B cell (primary cell): ENCODE data around the gene THSD4. TPM values are rescaled to one million over a fixed set of nuclear protein-coding genes. Genes with fewer than 3 reads are reported as not detected.

Experiments used
- ATAC-seq: fragments of 200-7000 bp; cut with Tn5 transposase; one replicate; pipeline ENCODE4 v1.10.0; 2021; ENCODE audit warnings: low read depth, mild to moderate bottlenecking, moderate number of reproducible peaks, moderate library complexity
- CTCF ChIA-PET: fragments of 350-600 bp; sonication (Branson Sonifier 250); formaldehyde crosslinking; loops from one replicate; lab custom pipeline; 2021; ENCODE audit warnings: antibody characterized with exemption, inconsistent platforms; lab: Charles Lee
- POLR2A ChIA-PET: fragments of 350-600 bp; sonication (Branson Sonifier 250); formaldehyde crosslinking; loops from one replicate; lab custom pipeline; 2021; ENCODE audit warnings: antibody characterized with exemption; lab: Charles Lee
- DNase-seq: peaks from one replicate; pipeline ENCODE4 v3.0.0; 2013
- H2AFZ ChIP-seq: 2 replicates; pipeline ENCODE4 v1.6.1; 2012; ENCODE audit warnings: mild to moderate bottlenecking, low read depth, low read length; ENCODE audit not compliant: insufficient read depth, poor library complexity, severe bottlenecking
- H3K27ac ChIP-seq, 2 donors: 1 replicate in 1 of 2; 2 replicates in 1 of 2; pipeline ENCODE4 v1.5.1; 2012 to 2013; ENCODE audit warnings: low read length in 2 of 2, mild to moderate bottlenecking in 2 of 2, moderate library complexity in 1 of 2
- H3K27me3 ChIP-seq, 4 experiments: fragments of 200-600 bp in 1 of 4; sonication (generic) in 1 of 4; replicated peaks in 1 of 4; 1 replicate in 2 of 4; 2 replicates in 2 of 4; pipeline versions ENCODE4 v1.6.1 to v1.7.0; 2013 to 2016; ENCODE audit warnings: low read length in 3 of 4, mild to moderate bottlenecking in 2 of 4, mixed read lengths in 1 of 4, moderate library complexity in 1 of 4; ENCODE audit not compliant: insufficient read depth in 4 of 4, control insufficient read depth in 3 of 4; ENCODE audit errors: control extremely low read depth in 1 of 4
- H3K36me3 ChIP-seq, 2 experiments: replicated peaks in 1 of 2; 1 replicate in 1 of 2; 2 replicates in 1 of 2; pipeline versions ENCODE4 v1.6.1 to v1.7.1; 2013; ENCODE audit warnings: low read length in 1 of 2; ENCODE audit not compliant: insufficient read depth in 2 of 2, control insufficient read depth in 1 of 2; ENCODE audit errors: control extremely low read depth in 1 of 2, extremely low read depth in 1 of 2
- H3K4me1 ChIP-seq, 2 donors: fragments of 200-600 bp in 1 of 2; sonication (generic) in 1 of 2; 1 replicate in 1 of 2; 2 replicates in 1 of 2; pipeline versions ENCODE4 v1.5.1 to v1.6.1; 2013 to 2017; ENCODE audit warnings: low read length in 2 of 2; ENCODE audit not compliant: control insufficient read depth in 2 of 2, insufficient read depth in 2 of 2
- H3K4me2 ChIP-seq: replicated peaks from 2 replicates; pipeline ENCODE3; 2012; ENCODE audit warnings: mild to moderate bottlenecking, low read depth, low read length; ENCODE audit not compliant: poor library complexity, severe bottlenecking
- H3K4me3 ChIP-seq, 5 experiments: fragments of 200-600 bp in 1 of 5; sonication (generic) in 1 of 5; 1 replicate in 3 of 5; 2 replicates in 2 of 5; pipeline versions ENCODE4 v1.5.1 to v1.7.0; 2011 to 2016; ENCODE audit warnings: low read length in 4 of 5, mild to moderate bottlenecking in 4 of 5, low read depth in 2 of 5, control low read depth in 1 of 5, moderate library complexity in 1 of 5; ENCODE audit not compliant: insufficient read depth in 1 of 5; ENCODE audit errors: control extremely low read depth in 1 of 5, extremely low read depth in 1 of 5
- H3K79me2 ChIP-seq: fragments of 200-600 bp; sonication (generic); one replicate; pipeline ENCODE4 v1.6.0; 2016; ENCODE audit warnings: low read length; ENCODE audit not compliant: control insufficient read depth, insufficient read depth
- H3K9ac ChIP-seq: fragments of 200-600 bp; sonication (generic); 2 replicates; pipeline ENCODE4 v1.6.1; 2017; ENCODE audit warnings: mild to moderate bottlenecking, low read length, moderate library complexity
- H3K9me3 ChIP-seq, 3 donors: one replicate each; pipeline versions ENCODE4 v1.6.1 to v1.7.1; 2013; ENCODE audit warnings: low read length in 2 of 3; ENCODE audit not compliant: control insufficient read depth in 2 of 3, insufficient read depth in 1 of 3; ENCODE audit errors: control extremely low read depth in 1 of 3
- H4K20me1 ChIP-seq: 2 replicates; pipeline ENCODE4 v1.6.0; 2012; ENCODE audit warnings: mild to moderate bottlenecking, low read length; ENCODE audit not compliant: insufficient read depth, control insufficient read depth, poor library complexity, severe bottlenecking
- H3K27ac Mint-ChIP-seq: one replicate; pipeline ENCODE4 v1.8.0; 2021; ENCODE audit warnings: mixed read lengths
- H3K27me3 Mint-ChIP-seq: one replicate; pipeline ENCODE4 v1.8.0; 2021; ENCODE audit warnings: mixed read lengths
- H3K4me1 Mint-ChIP-seq: one replicate; pipeline ENCODE4 v1.8.0; 2021; ENCODE audit warnings: mixed read lengths
- H3K4me3 Mint-ChIP-seq: one replicate; pipeline ENCODE4 v1.8.0; 2021; ENCODE audit warnings: mixed read lengths
- H3K9me3 Mint-ChIP-seq: one replicate; pipeline ENCODE4 v1.8.0; 2022; ENCODE audit warnings: mixed read lengths; ENCODE audit not compliant: insufficient read depth
- EZH2 ChIP-seq: IDR thresholded peaks from 2 replicates; pipeline ENCODE4 v1.6.1; 2012; ENCODE audit warnings: borderline replicate concordance, low read depth, mild to moderate bottlenecking, moderate library complexity, low read length; ENCODE audit not compliant: insufficient read depth, poor library complexity, severe bottlenecking
- WGBS: methylation state at CpG from one replicate; pipeline ENCODE4 v1.1.5; 2013; ENCODE audit warnings: missing lambda C conversion rate; ENCODE audit not compliant: insufficient coverage; 5-methylcytosine and 5-hydroxymethylcytosine counted together
- intact Hi-C: fragments of 100-400 bp; cut with micrococcal nuclease; formaldehyde crosslinking; loops from one replicate; pipeline ENCODE4 v1.10.0; 2022
- polyA plus RNA-seq: library from polyadenylated mRNA; depleted of rRNA; stranded (reverse); fragments of >200 nt; gene quantifications from 2 replicates; pipeline ENCODE4 v1.2.3, GENCODE V29; 2012
- total RNA-seq, 2 donors: library from RNA; stranded (reverse); fragments of 120-200 nt in 1 of 2; gene quantifications; 1 replicate in 1 of 2; 2 replicates in 1 of 2; pipeline versions ENCODE4 v1.2.3 to v1.2.4, GENCODE V29; 2013 to 2022
- TF ChIP-seq, protein P1 (sequence below): fragments of 200-600 bp; IDR thresholded peaks from one replicate; pipeline ENCODE4 v1.8.0; 2022; ENCODE audit warnings: antibody characterized with exemption, mild to moderate bottlenecking

THSD4 gene
- total and polyA plus RNA-seq, 2 donors (not counting 1 experiment from before 2014, with no cell fraction given), result not detected

DNA sequence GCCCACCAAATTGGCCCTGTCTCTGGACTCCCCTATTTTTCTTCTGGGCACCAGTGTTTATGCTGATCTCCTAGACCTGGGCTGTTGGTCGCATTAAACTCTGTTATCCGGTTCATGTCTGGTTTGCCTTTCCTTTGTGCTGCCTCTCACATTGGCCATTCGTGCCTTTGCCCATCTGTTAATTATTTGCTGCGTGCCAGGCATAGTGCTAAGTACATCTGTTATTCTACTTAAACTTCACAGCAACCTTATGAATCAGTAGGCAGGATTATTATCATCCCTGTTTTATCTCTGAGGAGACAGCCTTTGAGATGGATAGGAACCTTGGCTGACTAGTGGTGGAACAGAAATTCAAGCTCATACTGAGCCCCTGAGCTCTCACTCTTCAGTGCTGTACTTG lies 76.0 kb downstream of the THSD4 start:
- ATAC-seq, result no peak
- POLR2A ChIA-PET, result no interaction called here
- Histone ChIP-seq H3K27ac (no peak overlapping the region), H3K9me3 (peaks cover 0 to 4% (median 0%) of the 10 kb centered on the region in 3 donors), H4K20me1 (no peaks in the 10 kb centered on the region), H3K4me1 (no peaks in the 10 kb centered on the region), H3K36me3 (no peaks in the 10 kb centered on the region), H3K9ac (no peak overlapping the region), H3K79me2 (no peaks in the 10 kb centered on the region), H3K4me2 (no peak overlapping the region), H3K27me3 (peaks cover 0 to 3% (median 0%) of the 10 kb centered on the region in 4 experiments), H2AFZ (no peak overlapping the region), H3K4me3 (no peak overlapping the region)
- Mint-ChIP-seq H3K4me1 (no peaks in the 10 kb centered on the region), H3K9me3 (no peaks in the 10 kb centered on the region), H3K27ac (no peak overlapping the region), H3K27me3 (peaks cover 15% of the 10 kb centered on the region), H3K4me3 (no peak overlapping the region)
- intact Hi-C loops, result no loop called here
- CTCF ChIA-PET, result no interaction called here
- no peak for TF ChIP-seq EZH2
- TF ChIP-seq, protein P1, sequence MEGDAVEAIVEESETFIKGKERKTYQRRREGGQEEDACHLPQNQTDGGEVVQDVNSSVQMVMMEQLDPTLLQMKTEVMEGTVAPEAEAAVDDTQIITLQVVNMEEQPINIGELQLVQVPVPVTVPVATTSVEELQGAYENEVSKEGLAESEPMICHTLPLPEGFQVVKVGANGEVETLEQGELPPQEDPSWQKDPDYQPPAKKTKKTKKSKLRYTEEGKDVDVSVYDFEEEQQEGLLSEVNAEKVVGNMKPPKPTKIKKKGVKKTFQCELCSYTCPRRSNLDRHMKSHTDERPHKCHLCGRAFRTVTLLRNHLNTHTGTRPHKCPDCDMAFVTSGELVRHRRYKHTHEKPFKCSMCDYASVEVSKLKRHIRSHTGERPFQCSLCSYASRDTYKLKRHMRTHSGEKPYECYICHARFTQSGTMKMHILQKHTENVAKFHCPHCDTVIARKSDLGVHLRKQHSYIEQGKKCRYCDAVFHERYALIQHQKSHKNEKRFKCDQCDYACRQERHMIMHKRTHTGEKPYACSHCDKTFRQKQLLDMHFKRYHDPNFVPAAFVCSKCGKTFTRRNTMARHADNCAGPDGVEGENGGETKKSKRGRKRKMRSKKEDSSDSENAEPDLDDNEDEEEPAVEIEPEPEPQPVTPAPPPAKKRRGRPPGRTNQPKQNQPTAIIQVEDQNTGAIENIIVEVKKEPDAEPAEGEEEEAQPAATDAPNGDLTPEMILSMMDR, result no peak
- no peak for DNase-seq
- WGBS, result 84% methylated on average over 4 of the region's 4 CpGs

DNA sequence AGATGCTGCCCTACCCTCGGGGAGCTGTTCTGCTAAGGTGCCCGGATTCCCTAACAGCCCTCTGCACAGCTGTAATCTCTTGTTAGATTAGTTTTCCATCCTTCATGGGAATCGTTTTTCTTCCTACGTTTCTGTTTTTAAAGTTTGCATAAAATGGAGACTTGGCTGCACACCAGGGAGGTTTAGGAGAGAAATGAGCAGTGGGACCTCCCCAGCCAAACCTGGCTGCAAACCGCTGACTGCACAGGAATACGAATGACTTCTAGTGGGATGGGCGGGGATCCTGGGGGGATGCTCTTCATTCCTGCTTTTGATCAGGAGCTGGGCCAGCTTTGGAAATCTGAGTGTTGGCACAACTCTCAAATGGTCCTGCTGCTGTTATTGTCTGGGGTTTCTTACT lies 77.5 kb downstream of the THSD4 start:
- H2AFZ ChIP-seq, result no peak overlapping the region
- CTCF ChIA-PET, result no interaction called here
- intact Hi-C loops, result no loop called here

More for the DNA sequence above, 77.5 kb downstream of the THSD4 start:
- TF ChIP-seq, protein P1, result no peak
- TF ChIP-seq EZH2, result no peak
- ATAC-seq (no peak), DNase-seq (no peak)
- Mint-ChIP-seq H3K4me1 (no peaks in the 10 kb centered on the region), H3K4me3 (no peak overlapping the region), H3K27me3 (peaks cover 18% of the 10 kb centered on the region), H3K9me3 (no peaks in the 10 kb centered on the region), H3K27ac (no peak overlapping the region)
- no peak overlapping the region for H3K4me2 ChIP-seq
- no peaks in the 10 kb centered on the region for H3K36me3 ChIP-seq
- no peak overlapping the region for H3K9ac ChIP-seq
- WGBS, result 100% methylated on average over 3 of the region's 7 CpGs
- no peak overlapping the region for H3K27ac ChIP-seq
- H3K4me3 ChIP-seq, result no peak overlapping the region
- H3K27me3 ChIP-seq, result no peaks in the 10 kb centered on the region
- H3K9me3 ChIP-seq, result peaks cover 0 to 4% (median 0%) of the 10 kb centered on the region in 3 donors
- no peaks in the 10 kb centered on the region for H3K4me1 ChIP-seq
- H3K79me2 ChIP-seq, result no peaks in the 10 kb centered on the region
- no peaks in the 10 kb centered on the region for H4K20me1 ChIP-seq
- POLR2A ChIA-PET, result no interaction called here
